Measurements from ENCODE around the gene BABAM2. TPM values are rescaled to one million over a fixed set of nuclear protein-coding genes. Genes with fewer than 3 reads are reported as not detected.

Gene BABAM2
- total RNA-seq, 1 donor from 2014 or later = 28.5 TPM

DNA sequence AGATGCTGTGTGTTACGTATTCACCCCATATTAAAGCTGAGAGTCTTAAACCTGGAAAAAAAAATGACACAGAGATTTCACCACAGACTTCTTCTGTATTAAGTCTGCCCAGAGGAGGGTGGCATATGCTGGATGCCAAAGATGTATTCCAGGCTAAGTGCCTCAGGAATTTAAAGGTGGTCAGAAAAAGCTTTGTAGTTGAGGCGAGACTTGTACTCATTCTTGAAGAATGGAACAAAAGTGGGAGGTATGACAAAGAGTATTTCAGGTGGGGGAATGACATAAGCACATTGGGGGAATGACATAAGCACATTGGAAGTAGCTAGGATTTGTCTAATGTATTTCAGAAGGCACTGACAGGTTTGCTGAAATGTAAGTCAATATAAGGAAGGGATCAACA lies 98.6 kb downstream of the BABAM2 start:
- Mint-ChIP-seq H3K27me3 (ENCODE audit: low read depth, unreplicated experiment) (no peaks in the 10 kb centered on the region), H3K27ac (ENCODE audit: unreplicated experiment) (peak overlapping the region; percentile 67), H3K9me3 (ENCODE audit: unreplicated experiment) (no peaks in the 10 kb centered on the region), H3K4me3 (ENCODE audit: unreplicated experiment) (no peak overlapping the region), H3K36me3 (ENCODE audit: low read depth, unreplicated experiment) (no peaks in the 10 kb centered on the region), H3K4me1 (ENCODE audit: low read depth, unreplicated experiment) (peaks cover 40% of the 10 kb centered on the region)
- TF ChIP-seq EZH2 (IDR thresholded peaks at IDR 0.05; ENCODE audit: insufficient read depth, low read length) = no peak
- Histone ChIP-seq H2AFZ (ENCODE audit: low read depth, low read length) (no peak overlapping the region), H3K9me3 (ENCODE audit: insufficient read depth, low read depth, low read length) (no peaks in the 10 kb centered on the region), H3K27ac (ENCODE audit: low read depth, low read length) (no peak overlapping the region), H3K79me2 (ENCODE audit: insufficient read depth, low read length) (no peaks in the 10 kb centered on the region), H3K4me3 (ENCODE audit: insufficient read depth, low read depth, low read length) (no peak overlapping the region), H3K36me3 (ENCODE audit: insufficient read depth, low read length) (no peaks in the 10 kb centered on the region), H3K27me3 (ENCODE audit: insufficient read depth, low read length) (no peaks in the 10 kb centered on the region), H3K4me1 (ENCODE audit: insufficient read depth, low read length) (peaks cover 11% of the 10 kb centered on the region), H4K20me1 (ENCODE audit: insufficient read depth, low read length) (no peaks in the 10 kb centered on the region), H3K9ac (ENCODE audit: low read length) (no peak overlapping the region), H3K4me2 (ENCODE audit: low read length) (no peak overlapping the region)
- peak; percentile 49 for DNase-seq (ENCODE audit: low read depth)
- FAIRE-seq = no peak

DNA sequence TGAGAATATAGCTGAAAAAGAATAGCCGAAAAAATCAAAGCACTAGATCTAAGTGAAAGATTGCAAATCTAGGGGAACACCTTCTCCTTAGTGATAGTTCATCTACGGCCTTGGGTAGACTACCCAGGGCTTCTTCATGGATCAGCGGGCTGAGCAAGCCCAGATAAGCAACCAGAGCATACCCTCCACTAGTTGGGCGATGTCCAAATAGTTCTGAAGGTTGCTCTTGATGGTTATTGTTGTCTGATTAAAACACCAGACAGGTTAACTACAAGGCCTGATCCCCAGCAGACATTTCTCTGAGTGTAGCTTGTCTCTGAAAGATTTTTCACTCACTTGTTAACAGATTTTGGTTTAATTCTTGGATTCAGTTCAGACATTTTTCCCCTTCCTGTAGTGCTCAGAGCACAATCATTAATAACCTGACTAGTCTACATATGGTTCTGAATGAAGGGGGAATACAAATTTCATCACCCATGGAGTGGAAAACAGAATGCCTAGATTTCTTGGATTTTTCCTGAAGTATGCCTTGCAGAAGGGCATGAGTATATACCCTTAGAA lies 99.6 kb downstream of the BABAM2 start:
- Histone ChIP-seq H3K4me1 (ENCODE audit: insufficient read depth, low read length) (peaks cover 11% of the 10 kb centered on the region), H4K20me1 (ENCODE audit: insufficient read depth, low read length) (no peaks in the 10 kb centered on the region), H2AFZ (ENCODE audit: low read depth, low read length) (no peak overlapping the region), H3K4me2 (ENCODE audit: low read length) (no peak overlapping the region), H3K79me2 (ENCODE audit: insufficient read depth, low read length) (no peaks in the 10 kb centered on the region), H3K27me3 (ENCODE audit: insufficient read depth, low read length) (no peaks in the 10 kb centered on the region), H3K4me3 (ENCODE audit: insufficient read depth, low read depth, low read length) (no peak overlapping the region), H3K27ac (ENCODE audit: low read depth, low read length) (no peak overlapping the region), H3K36me3 (ENCODE audit: insufficient read depth, low read length) (no peaks in the 10 kb centered on the region), H3K9me3 (ENCODE audit: insufficient read depth, low read depth, low read length) (no peaks in the 10 kb centered on the region), H3K9ac (ENCODE audit: low read length) (no peak overlapping the region)
- Mint-ChIP-seq H3K27ac (ENCODE audit: unreplicated experiment) (peak overlapping the region; percentile 37), H3K4me3 (ENCODE audit: unreplicated experiment) (no peak overlapping the region), H3K4me1 (ENCODE audit: low read depth, unreplicated experiment) (peaks cover 43% of the 10 kb centered on the region), H3K27me3 (ENCODE audit: low read depth, unreplicated experiment) (no peaks in the 10 kb centered on the region), H3K9me3 (ENCODE audit: unreplicated experiment) (no peaks in the 10 kb centered on the region), H3K36me3 (ENCODE audit: low read depth, unreplicated experiment) (no peaks in the 10 kb centered on the region)
- FAIRE-seq (no peak), DNase-seq (ENCODE audit: low read depth) (peak; percentile 84)
- TF ChIP-seq EZH2 (IDR thresholded peaks at IDR 0.05; ENCODE audit: insufficient read depth, low read length) = no peak
- TF ChIP-seq, protein P1, sequence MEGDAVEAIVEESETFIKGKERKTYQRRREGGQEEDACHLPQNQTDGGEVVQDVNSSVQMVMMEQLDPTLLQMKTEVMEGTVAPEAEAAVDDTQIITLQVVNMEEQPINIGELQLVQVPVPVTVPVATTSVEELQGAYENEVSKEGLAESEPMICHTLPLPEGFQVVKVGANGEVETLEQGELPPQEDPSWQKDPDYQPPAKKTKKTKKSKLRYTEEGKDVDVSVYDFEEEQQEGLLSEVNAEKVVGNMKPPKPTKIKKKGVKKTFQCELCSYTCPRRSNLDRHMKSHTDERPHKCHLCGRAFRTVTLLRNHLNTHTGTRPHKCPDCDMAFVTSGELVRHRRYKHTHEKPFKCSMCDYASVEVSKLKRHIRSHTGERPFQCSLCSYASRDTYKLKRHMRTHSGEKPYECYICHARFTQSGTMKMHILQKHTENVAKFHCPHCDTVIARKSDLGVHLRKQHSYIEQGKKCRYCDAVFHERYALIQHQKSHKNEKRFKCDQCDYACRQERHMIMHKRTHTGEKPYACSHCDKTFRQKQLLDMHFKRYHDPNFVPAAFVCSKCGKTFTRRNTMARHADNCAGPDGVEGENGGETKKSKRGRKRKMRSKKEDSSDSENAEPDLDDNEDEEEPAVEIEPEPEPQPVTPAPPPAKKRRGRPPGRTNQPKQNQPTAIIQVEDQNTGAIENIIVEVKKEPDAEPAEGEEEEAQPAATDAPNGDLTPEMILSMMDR (IDR thresholded peaks at IDR 0.05; ENCODE audit: insufficient read depth, low read depth, low read length) = no peak

DNA sequence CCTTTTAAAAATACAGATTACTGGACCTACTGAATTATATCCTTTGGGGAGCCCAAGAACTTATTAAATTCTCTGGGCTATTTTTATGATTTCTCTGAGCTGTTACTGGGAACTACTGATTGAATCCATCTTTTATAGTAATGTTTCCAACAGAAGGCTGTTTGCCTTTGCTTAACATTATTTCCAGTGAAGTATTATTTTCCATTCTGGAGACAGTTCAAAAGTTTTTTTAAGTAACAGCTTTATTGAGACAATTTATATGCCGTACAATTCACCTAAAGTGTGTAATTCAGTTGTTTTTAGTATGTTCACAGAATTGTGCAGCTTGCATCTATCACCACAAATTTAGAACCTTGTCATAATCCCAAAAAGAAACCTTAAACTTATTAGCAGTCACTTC lies 100.6 kb downstream of the BABAM2 start:
- no peak overlapping the region for H2AFZ ChIP-seq (ENCODE audit: low read depth, low read length)
- Mint-ChIP-seq H3K4me3 (ENCODE audit: unreplicated experiment) (no peak overlapping the region), H3K27ac (ENCODE audit: unreplicated experiment) (no peak overlapping the region), H3K27me3 (ENCODE audit: low read depth, unreplicated experiment) (no peaks in the 10 kb centered on the region), H3K4me1 (ENCODE audit: low read depth, unreplicated experiment) (peaks cover 43% of the 10 kb centered on the region), H3K9me3 (ENCODE audit: unreplicated experiment) (no peaks in the 10 kb centered on the region), H3K36me3 (ENCODE audit: low read depth, unreplicated experiment) (peaks cover 3% of the 10 kb centered on the region)
- no peak overlapping the region for H3K27ac ChIP-seq (ENCODE audit: low read depth, low read length)
- no peaks in the 10 kb centered on the region for H4K20me1 ChIP-seq (ENCODE audit: insufficient read depth, low read length)
- no peak overlapping the region for H3K9ac ChIP-seq (ENCODE audit: low read length)
- H3K4me3 ChIP-seq (ENCODE audit: insufficient read depth, low read depth, low read length) = no peak overlapping the region
- H3K79me2 ChIP-seq (ENCODE audit: insufficient read depth, low read length) = no peaks in the 10 kb centered on the region
- FAIRE-seq = peak; percentile 39
- H3K4me2 ChIP-seq (ENCODE audit: low read length) = no peak overlapping the region
- no peak for DNase-seq (ENCODE audit: low read depth)
- H3K36me3 ChIP-seq (ENCODE audit: insufficient read depth, low read length) = no peaks in the 10 kb centered on the region
- no peaks in the 10 kb centered on the region for H3K9me3 ChIP-seq (ENCODE audit: insufficient read depth, low read depth, low read length)
- peaks cover 11% of the 10 kb centered on the region for H3K4me1 ChIP-seq (ENCODE audit: insufficient read depth, low read length)
- TF ChIP-seq, protein P1 (IDR thresholded peaks at IDR 0.05; ENCODE audit: insufficient read depth, low read depth, low read length) = no peak
- no peak for TF ChIP-seq EZH2 (IDR thresholded peaks at IDR 0.05; ENCODE audit: insufficient read depth, low read length)
- no peaks in the 10 kb centered on the region for H3K27me3 ChIP-seq (ENCODE audit: insufficient read depth, low read length)
